Liver (tissue), 9 donors: ENCODE measurements around the gene ENG. TPM values are rescaled to one million over a fixed set of nuclear protein-coding genes. Genes with fewer than 3 reads are reported as not detected.

Experiments
- DNase-seq: peaks from one replicate; pipeline ENCODE4 v3.0.0-alpha.2; 2017; ENCODE audit warnings: low spot score
- H3K27ac ChIP-seq, 2 donors: one replicate each; pipeline ENCODE4 v1.7.0; 2013; ENCODE audit warnings: inconsistent platforms in 2 of 2, low read length in 2 of 2, control low read depth in 1 of 2, low read depth in 1 of 2, mild to moderate bottlenecking in 1 of 2
- H3K27me3 ChIP-seq, 4 donors: one replicate each; pipeline versions ENCODE4 v1.6.1 to v1.7.0; 2013; ENCODE audit warnings: low read length in 3 of 4, inconsistent platforms in 1 of 4, mild to moderate bottlenecking in 1 of 4, moderate library complexity in 1 of 4; ENCODE audit not compliant: control insufficient read depth in 4 of 4, insufficient read depth in 4 of 4
- H3K36me3 ChIP-seq, 4 donors: one replicate each; pipeline versions ENCODE4 v1.6.1 to v1.7.0; 2013; ENCODE audit warnings: low read length in 3 of 4, mild to moderate bottlenecking in 3 of 4, low read depth in 1 of 4, moderate library complexity in 1 of 4; ENCODE audit not compliant: control insufficient read depth in 4 of 4, insufficient read depth in 3 of 4
- H3K4me1 ChIP-seq, 4 donors: one replicate each; pipeline versions ENCODE4 v1.6.1 to v1.7.0; 2013; ENCODE audit warnings: low read length in 3 of 4, mild to moderate bottlenecking in 3 of 4, moderate library complexity in 1 of 4; ENCODE audit not compliant: control insufficient read depth in 4 of 4, insufficient read depth in 4 of 4
- H3K4me3 ChIP-seq, 3 donors: one replicate each; pipeline versions ENCODE4 v1.6.1 to v1.7.0; 2013; ENCODE audit warnings: low read length in 3 of 3, control low read depth in 1 of 3, low read depth in 1 of 3, mild to moderate bottlenecking in 1 of 3
- H3K9ac ChIP-seq, 2 donors: one replicate each; pipeline ENCODE4 v1.7.0; 2013; ENCODE audit warnings: low read length in 2 of 2, mild to moderate bottlenecking in 2 of 2, moderate library complexity in 2 of 2, control low read depth in 1 of 2, low read depth in 1 of 2
- H3K9me3 ChIP-seq, 4 donors: one replicate each; pipeline versions ENCODE4 v1.6.1 to v1.7.0; 2013; ENCODE audit warnings: low read length in 3 of 4; ENCODE audit not compliant: control insufficient read depth in 4 of 4
- EGR1 ChIP-seq, 2 donors: IDR thresholded peaks; 2 replicates each; pipeline ENCODE4 v1.6.1; 2016 to 2018; ENCODE audit warnings: antibody characterized with exemption in 2 of 2, low read depth in 2 of 2
- FOXA1 ChIP-seq: IDR thresholded peaks from 2 replicates; pipeline ENCODE4 v1.6.1; 2016; ENCODE audit warnings: antibody characterized with exemption
- FOXA2 ChIP-seq: IDR thresholded peaks from 2 replicates; pipeline ENCODE4 v1.6.1; 2016; ENCODE audit warnings: antibody characterized with exemption
- GABPA ChIP-seq, 2 donors: IDR thresholded peaks in 1 of 2; conservative IDR thresholded peaks in 1 of 2; 2 replicates each; pipeline ENCODE4 v1.6.1; 2016; ENCODE audit warnings: antibody characterized with exemption in 2 of 2, mild to moderate bottlenecking in 1 of 2, moderate library complexity in 1 of 2
- HNF4A ChIP-seq, 2 donors: conservative IDR thresholded peaks; 2 replicates each; pipeline ENCODE4 v1.6.1; 2016; ENCODE audit warnings: antibody characterized with exemption in 2 of 2, mild to moderate bottlenecking in 2 of 2
- HNF4G ChIP-seq: IDR thresholded peaks from 2 replicates; pipeline ENCODE4 v1.6.1; 2016; ENCODE audit warnings: antibody characterized with exemption
- JUND ChIP-seq, 2 donors: IDR thresholded peaks; 2 replicates each; pipeline ENCODE4 v1.6.1; 2016; ENCODE audit warnings: antibody characterized with exemption in 2 of 2
- NR2F2 ChIP-seq: IDR thresholded peaks from 2 replicates; pipeline ENCODE4 v1.6.1; 2016; ENCODE audit warnings: antibody characterized with exemption
- RAD21 ChIP-seq, 2 donors: IDR thresholded peaks; 2 replicates each; pipeline ENCODE4 v1.6.1; 2016; ENCODE audit warnings: antibody characterized with exemption in 2 of 2, mild to moderate bottlenecking in 2 of 2
- RXRA ChIP-seq, 2 donors: IDR thresholded peaks; 2 replicates each; pipeline ENCODE4 v1.6.1; 2017 to 2018; ENCODE audit warnings: antibody characterized with exemption in 2 of 2, mild to moderate bottlenecking in 1 of 2
- SP1 ChIP-seq: IDR thresholded peaks from 2 replicates; pipeline ENCODE4 v1.6.1; 2018; ENCODE audit warnings: antibody characterized with exemption, mild to moderate bottlenecking
- TAF1 ChIP-seq: conservative IDR thresholded peaks from 2 replicates; pipeline ENCODE4 v1.6.1; 2016; ENCODE audit warnings: antibody characterized with exemption, mild to moderate bottlenecking
- YY1 ChIP-seq: IDR thresholded peaks from 2 replicates; pipeline ENCODE4 v1.6.1; 2016; ENCODE audit warnings: antibody characterized with exemption, mild to moderate bottlenecking
- WGBS: extraction: QIAGEN DNeasy Blood & Tissue Kit; methylation state at CpG from one replicate; pipeline ENCODE4 v1.1.7; 2013; 5-methylcytosine and 5-hydroxymethylcytosine counted together
- polyA plus RNA-seq, 2 donors: library from polyadenylated mRNA; stranded (reverse) in 1 of 2; unstranded in 1 of 2; fragments of 200-250 nt in 1 of 2; fragments of >200 nt in 1 of 2; fragmentation: Nextera tagmentation in 1 of 2; extraction: Ambion mirVana in 1 of 2; gene quantifications; one replicate each; pipeline versions ENCODE4 v1.2.1 to v1.2.3, GENCODE V29; 2013 to 2015
- total RNA-seq, 2 donors: library from RNA; depleted of rRNA; stranded (reverse); fragments of >200 nt; gene quantifications; one replicate each; pipeline ENCODE4 v1.2.3, GENCODE V29; 2014
- TF ChIP-seq, protein P1 (sequence below): IDR thresholded peaks from 2 replicates; pipeline ENCODE4 v1.6.1; 2016; ENCODE audit warnings: antibody characterized with exemption, mild to moderate bottlenecking
- TF ChIP-seq, protein P2 (sequence below): IDR thresholded peaks from 2 replicates; pipeline ENCODE4 v1.6.1; 2016; ENCODE audit warnings: antibody characterized with exemption
- TF ChIP-seq, protein P3 (sequence below): IDR thresholded peaks from 2 replicates; pipeline ENCODE4 v1.6.1; 2016; ENCODE audit warnings: antibody characterized with exemption
- TF ChIP-seq, protein P4 (sequence below): IDR thresholded peaks from 2 replicates; pipeline ENCODE4 v1.6.1; 2016; ENCODE audit warnings: antibody characterized with exemption
- TF ChIP-seq, protein P5 (sequence below): fragments of 150-350 bp; IDR thresholded peaks from 2 replicates; pipeline ENCODE4 v1.5.1; 2017; ENCODE audit warnings: improper control_type of control experiment, low read depth, low read length; ENCODE audit not compliant: missing input control
- donor health status: healthy.
- donor health status: healthy.
- donor health status: healthy.
- donor health status: healthy.
- donor health status: healthy.

Gene ENG
- total and polyA plus RNA-seq, 4 donors: 12.8 to 91.3 (median 24.2) TPM

DNA sequence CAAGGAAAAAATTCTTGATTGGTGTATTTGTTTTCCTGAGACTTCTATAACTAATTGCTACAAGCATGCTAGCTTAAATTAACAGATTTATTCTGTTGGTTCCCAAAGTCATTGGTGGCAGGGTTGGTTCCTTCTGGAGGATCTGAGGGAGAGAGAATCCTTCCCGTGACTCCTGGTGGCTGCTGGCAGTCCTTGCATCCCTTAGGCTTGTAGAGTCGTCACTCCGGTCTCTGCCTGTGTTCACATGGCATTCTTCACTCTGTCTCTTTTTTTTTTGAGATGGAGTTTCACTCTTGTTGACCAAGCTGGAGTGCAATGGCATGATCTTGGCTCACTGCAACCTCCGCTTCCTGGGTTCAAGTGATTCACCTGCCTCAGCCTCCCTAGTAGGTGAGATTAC lies 63.4 kb downstream of the ENG start:
- WGBS: 92% methylated on average over 4 of the region's 4 CpGs
- no peaks in the 10 kb centered on the region for H3K9me3 ChIP-seq
- no peak for TF ChIP-seq RXRA (IDR thresholded peaks at IDR 0.05)
- no peak for TF ChIP-seq NR2F2
- TF ChIP-seq, protein P1, sequence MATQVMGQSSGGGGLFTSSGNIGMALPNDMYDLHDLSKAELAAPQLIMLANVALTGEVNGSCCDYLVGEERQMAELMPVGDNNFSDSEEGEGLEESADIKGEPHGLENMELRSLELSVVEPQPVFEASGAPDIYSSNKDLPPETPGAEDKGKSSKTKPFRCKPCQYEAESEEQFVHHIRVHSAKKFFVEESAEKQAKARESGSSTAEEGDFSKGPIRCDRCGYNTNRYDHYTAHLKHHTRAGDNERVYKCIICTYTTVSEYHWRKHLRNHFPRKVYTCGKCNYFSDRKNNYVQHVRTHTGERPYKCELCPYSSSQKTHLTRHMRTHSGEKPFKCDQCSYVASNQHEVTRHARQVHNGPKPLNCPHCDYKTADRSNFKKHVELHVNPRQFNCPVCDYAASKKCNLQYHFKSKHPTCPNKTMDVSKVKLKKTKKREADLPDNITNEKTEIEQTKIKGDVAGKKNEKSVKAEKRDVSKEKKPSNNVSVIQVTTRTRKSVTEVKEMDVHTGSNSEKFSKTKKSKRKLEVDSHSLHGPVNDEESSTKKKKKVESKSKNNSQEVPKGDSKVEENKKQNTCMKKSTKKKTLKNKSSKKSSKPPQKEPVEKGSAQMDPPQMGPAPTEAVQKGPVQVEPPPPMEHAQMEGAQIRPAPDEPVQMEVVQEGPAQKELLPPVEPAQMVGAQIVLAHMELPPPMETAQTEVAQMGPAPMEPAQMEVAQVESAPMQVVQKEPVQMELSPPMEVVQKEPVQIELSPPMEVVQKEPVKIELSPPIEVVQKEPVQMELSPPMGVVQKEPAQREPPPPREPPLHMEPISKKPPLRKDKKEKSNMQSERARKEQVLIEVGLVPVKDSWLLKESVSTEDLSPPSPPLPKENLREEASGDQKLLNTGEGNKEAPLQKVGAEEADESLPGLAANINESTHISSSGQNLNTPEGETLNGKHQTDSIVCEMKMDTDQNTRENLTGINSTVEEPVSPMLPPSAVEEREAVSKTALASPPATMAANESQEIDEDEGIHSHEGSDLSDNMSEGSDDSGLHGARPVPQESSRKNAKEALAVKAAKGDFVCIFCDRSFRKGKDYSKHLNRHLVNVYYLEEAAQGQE: no peak
- TF ChIP-seq, protein P2, sequence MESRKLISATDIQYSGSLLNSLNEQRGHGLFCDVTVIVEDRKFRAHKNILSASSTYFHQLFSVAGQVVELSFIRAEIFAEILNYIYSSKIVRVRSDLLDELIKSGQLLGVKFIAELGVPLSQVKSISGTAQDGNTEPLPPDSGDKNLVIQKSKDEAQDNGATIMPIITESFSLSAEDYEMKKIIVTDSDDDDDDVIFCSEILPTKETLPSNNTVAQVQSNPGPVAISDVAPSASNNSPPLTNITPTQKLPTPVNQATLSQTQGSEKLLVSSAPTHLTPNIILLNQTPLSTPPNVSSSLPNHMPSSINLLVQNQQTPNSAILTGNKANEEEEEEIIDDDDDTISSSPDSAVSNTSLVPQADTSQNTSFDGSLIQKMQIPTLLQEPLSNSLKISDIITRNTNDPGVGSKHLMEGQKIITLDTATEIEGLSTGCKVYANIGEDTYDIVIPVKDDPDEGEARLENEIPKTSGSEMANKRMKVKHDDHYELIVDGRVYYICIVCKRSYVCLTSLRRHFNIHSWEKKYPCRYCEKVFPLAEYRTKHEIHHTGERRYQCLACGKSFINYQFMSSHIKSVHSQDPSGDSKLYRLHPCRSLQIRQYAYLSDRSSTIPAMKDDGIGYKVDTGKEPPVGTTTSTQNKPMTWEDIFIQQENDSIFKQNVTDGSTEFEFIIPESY: no peak
- no peak for TF ChIP-seq EGR1 (IDR thresholded peaks at IDR 0.05; ENCODE audit: low read depth in 2 of 2)
- TF ChIP-seq FOXA2: no peak
- no peak for TF ChIP-seq RAD21 (IDR thresholded peaks at IDR 0.05)
- TF ChIP-seq SP1: no peak
- TF ChIP-seq HNF4A (conservative IDR thresholded peaks at IDR 0.05): no peak
- no peak for TF ChIP-seq TAF1
- TF ChIP-seq, protein P3, sequence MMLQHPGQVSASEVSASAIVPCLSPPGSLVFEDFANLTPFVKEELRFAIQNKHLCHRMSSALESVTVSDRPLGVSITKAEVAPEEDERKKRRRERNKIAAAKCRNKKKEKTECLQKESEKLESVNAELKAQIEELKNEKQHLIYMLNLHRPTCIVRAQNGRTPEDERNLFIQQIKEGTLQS: no peak
- no peak for TF ChIP-seq GABPA (IDR thresholded peaks at IDR 0.05 in 1 of 2, conservative IDR thresholded peaks at IDR 0.05 in 1 of 2)
- TF ChIP-seq, protein P4, sequence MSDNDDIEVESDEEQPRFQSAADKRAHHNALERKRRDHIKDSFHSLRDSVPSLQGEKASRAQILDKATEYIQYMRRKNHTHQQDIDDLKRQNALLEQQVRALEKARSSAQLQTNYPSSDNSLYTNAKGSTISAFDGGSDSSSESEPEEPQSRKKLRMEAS: no peak
- TF ChIP-seq FOXA1: no peak
- TF ChIP-seq, protein P5, sequence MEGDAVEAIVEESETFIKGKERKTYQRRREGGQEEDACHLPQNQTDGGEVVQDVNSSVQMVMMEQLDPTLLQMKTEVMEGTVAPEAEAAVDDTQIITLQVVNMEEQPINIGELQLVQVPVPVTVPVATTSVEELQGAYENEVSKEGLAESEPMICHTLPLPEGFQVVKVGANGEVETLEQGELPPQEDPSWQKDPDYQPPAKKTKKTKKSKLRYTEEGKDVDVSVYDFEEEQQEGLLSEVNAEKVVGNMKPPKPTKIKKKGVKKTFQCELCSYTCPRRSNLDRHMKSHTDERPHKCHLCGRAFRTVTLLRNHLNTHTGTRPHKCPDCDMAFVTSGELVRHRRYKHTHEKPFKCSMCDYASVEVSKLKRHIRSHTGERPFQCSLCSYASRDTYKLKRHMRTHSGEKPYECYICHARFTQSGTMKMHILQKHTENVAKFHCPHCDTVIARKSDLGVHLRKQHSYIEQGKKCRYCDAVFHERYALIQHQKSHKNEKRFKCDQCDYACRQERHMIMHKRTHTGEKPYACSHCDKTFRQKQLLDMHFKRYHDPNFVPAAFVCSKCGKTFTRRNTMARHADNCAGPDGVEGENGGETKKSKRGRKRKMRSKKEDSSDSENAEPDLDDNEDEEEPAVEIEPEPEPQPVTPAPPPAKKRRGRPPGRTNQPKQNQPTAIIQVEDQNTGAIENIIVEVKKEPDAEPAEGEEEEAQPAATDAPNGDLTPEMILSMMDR: no peak
- no peak for TF ChIP-seq HNF4G
- no peak for TF ChIP-seq JUND (IDR thresholded peaks at IDR 0.05)
- no peak for TF ChIP-seq YY1
- H3K4me1 ChIP-seq: peaks cover 25 to 85% (median 69%) of the 10 kb centered on the region in 4 donors
- peaks cover 10 to 29% (median 25%) of the 10 kb centered on the region in 4 donors for H3K36me3 ChIP-seq
- peak overlapping the region in 1 of 2 donors; percentile 25 for H3K9ac ChIP-seq
- no peak for DNase-seq
- peak overlapping the region in 1 of 2 donors; percentile 25 for H3K27ac ChIP-seq
- no peaks in the 10 kb centered on the region for H3K27me3 ChIP-seq
- no peak overlapping the region for H3K4me3 ChIP-seq
